B cell (primary cell): ENCODE results near the gene CFAP119.

Source experiments
- EZH2 ChIP-seq: IDR thresholded peaks from 2 replicates; pipeline ENCODE4 v1.6.1; 2012; ENCODE audit warnings: borderline replicate concordance, low read depth, mild to moderate bottlenecking, moderate library complexity, low read length; ENCODE audit not compliant: insufficient read depth, poor library complexity, severe bottlenecking
- TF ChIP-seq, protein P1 (sequence below): fragments of 200-600 bp; IDR thresholded peaks from one replicate; pipeline ENCODE4 v1.8.0; 2022; ENCODE audit warnings: antibody characterized with exemption, mild to moderate bottlenecking

DNA sequence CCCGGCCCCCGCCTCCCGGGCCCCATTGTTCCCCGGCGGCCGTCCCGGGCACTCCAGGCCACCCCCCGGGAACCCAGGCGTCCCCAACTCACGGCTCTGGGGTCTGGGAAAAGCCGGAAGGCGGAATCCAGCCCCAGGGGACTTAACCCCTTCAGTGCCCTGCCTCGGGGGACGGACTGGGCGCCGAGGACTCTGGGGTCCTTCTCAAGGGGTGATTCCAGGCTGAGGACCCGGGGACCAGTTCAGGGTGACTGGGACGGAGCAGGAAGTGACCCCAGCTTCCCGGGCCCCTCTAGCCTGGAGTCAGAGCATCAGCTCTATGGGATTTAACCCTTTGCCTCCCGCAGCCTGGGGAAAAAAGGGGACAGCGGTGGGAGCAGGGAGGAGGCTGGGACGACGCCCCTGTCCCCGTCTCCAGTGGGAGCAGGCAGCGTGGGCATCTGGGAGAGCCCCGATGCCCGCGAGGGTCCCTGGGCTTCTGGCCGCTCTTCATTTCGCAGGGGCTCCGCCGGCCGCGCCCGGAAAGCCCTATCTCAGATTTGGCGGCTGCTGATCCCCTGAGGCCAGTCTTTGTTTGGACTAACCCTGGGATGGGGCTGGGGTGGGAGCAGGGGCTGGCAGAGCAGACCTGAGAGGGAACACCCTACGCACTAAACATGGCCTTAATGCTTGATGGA, 25.2 kb upstream of the CFAP119 start, which contains the start of gene ZNF629:
- TF ChIP-seq, protein P1, sequence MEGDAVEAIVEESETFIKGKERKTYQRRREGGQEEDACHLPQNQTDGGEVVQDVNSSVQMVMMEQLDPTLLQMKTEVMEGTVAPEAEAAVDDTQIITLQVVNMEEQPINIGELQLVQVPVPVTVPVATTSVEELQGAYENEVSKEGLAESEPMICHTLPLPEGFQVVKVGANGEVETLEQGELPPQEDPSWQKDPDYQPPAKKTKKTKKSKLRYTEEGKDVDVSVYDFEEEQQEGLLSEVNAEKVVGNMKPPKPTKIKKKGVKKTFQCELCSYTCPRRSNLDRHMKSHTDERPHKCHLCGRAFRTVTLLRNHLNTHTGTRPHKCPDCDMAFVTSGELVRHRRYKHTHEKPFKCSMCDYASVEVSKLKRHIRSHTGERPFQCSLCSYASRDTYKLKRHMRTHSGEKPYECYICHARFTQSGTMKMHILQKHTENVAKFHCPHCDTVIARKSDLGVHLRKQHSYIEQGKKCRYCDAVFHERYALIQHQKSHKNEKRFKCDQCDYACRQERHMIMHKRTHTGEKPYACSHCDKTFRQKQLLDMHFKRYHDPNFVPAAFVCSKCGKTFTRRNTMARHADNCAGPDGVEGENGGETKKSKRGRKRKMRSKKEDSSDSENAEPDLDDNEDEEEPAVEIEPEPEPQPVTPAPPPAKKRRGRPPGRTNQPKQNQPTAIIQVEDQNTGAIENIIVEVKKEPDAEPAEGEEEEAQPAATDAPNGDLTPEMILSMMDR: no peak
- no peak for TF ChIP-seq EZH2
